GM12892 (cell line): ENCODE data around the gene KRT17.
"Not testable (repeated sequence)": the region's sequence is repeated elsewhere in the genome, so short reads cannot be mapped to it uniquely, and the experiment has no call there.

Experiments used
- POLR2A ChIP-seq: IDR thresholded peaks from 2 replicates; pipeline ENCODE4 v1.6.1; 2011; ENCODE audit warnings: low read depth, low read length, control low read depth
- POLR2AphosphoS5 ChIP-seq: IDR thresholded peaks from 2 replicates; pipeline ENCODE4 v1.6.1; 2011; ENCODE audit warnings: low read depth, low read length, control low read depth
- TAF1 ChIP-seq: IDR thresholded peaks from 2 replicates; pipeline ENCODE4 v1.6.1; 2011; ENCODE audit warnings: low read depth, mild to moderate bottlenecking, control low read depth, low read length, borderline replicate concordance

DNA sequence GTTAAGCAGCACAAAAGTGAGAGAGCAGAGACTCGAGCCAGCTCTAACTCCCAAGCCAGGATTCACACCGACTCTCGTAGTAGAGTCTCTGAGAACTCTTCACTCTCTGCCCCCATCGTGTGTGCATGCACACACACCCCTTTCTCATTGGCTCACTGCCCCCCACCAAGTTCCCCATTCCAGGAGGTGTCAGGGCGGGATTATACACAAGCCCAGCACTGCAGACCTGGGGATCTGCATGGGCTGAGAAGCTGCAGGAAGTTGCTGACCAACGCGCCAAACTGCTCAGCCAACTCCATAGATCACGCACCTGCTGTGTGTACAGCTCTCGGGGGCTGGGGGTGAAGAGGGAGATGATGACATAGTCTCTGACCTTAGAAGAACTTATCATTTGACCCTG, 9.6 kb downstream of the KRT17 start:
- TF ChIP-seq POLR2A, TAF1, POLR2AphosphoS5: not testable (repeated sequence)
